ENCODE results near the gene SPOCK1.

Gene SPOCK1

GRCh38 chr5:137141779-137142178 lies 357.3 kb downstream of the SPOCK1 start:
- DNase-seq: no peak

- DNase-seq: no peak
Measured at GRCh38 chr5:137136991-137137632, 362.0 kb downstream of the SPOCK1 start.

- no peak for DNase-seq
Measured at GRCh38 chr5:137134920-137135532, 364.1 kb downstream of the SPOCK1 start.

GRCh38 chr5:137129886-137130680 lies 369.0 kb downstream of the SPOCK1 start:
- no peak for DNase-seq

- no peak for DNase-seq
Measured at GRCh38 chr5:137128012-137128411, 371.1 kb downstream of the SPOCK1 start.

GRCh38 chr5:137126829-137127228 lies 372.3 kb downstream of the SPOCK1 start:
- DNase-seq: no peak

GRCh38 chr5:137122558-137122957 lies 376.6 kb downstream of the SPOCK1 start:
- no peak for DNase-seq

GRCh38 chr5:137122075-137122474 lies 377.1 kb downstream of the SPOCK1 start:
- DNase-seq: no peak

- no peak for DNase-seq
Measured at GRCh38 chr5:137119321-137119720, 379.8 kb downstream of the SPOCK1 start.

GRCh38 chr5:137118629-137119028 lies 380.5 kb downstream of the SPOCK1 start:
- DNase-seq: no peak

- DNase-seq: no peak
Measured at GRCh38 chr5:137115152-137115551, 384.0 kb downstream of the SPOCK1 start.

- DNase-seq: no peak
Measured at GRCh38 chr5:137114529-137114928, 384.6 kb downstream of the SPOCK1 start.

GRCh38 chr5:137113939-137114338 lies 385.2 kb downstream of the SPOCK1 start:
- no peak for DNase-seq

- DNase-seq: no peak
Measured at GRCh38 chr5:137113161-137113560, 386.0 kb downstream of the SPOCK1 start.

GRCh38 chr5:137105351-137106035 lies 393.6 kb downstream of the SPOCK1 start:
- no peak for DNase-seq

- no peak for DNase-seq
Measured at GRCh38 chr5:137101544-137101943, 397.6 kb downstream of the SPOCK1 start.

- no peak for DNase-seq
Measured at GRCh38 chr5:137099651-137100050, 399.5 kb downstream of the SPOCK1 start.

GRCh38 chr5:137098663-137099062 lies 400.5 kb downstream of the SPOCK1 start:
- DNase-seq: no peak

GRCh38 chr5:137098238-137098637 lies 400.9 kb downstream of the SPOCK1 start:
- DNase-seq: no peak

- DNase-seq: no peak
Measured at GRCh38 chr5:137097203-137097602, 401.9 kb downstream of the SPOCK1 start.

GRCh38 chr5:137096149-137097103 lies 402.7 kb downstream of the SPOCK1 start:
- no peak for DNase-seq

- no peak for DNase-seq
Measured at GRCh38 chr5:137095597-137095996, 403.5 kb downstream of the SPOCK1 start.

All from CD4-positive, alpha-beta T cell treated with Interleukin-4 for 1 hour (primary cell).